Panc1 (cell line): Measurements from ENCODE around the gene FHIT. TPM values are rescaled to one million over a fixed set of nuclear protein-coding genes. Genes with fewer than 3 reads are reported as not detected.

ENCODE experiments used
- ATAC-seq: fragments of 200-7000 bp; cut with Tn5 transposase; 2 replicates; pipeline ENCODE4 v1.9.1; 2020; ENCODE audit warnings: mild to moderate bottlenecking, moderate library complexity
- BruUV-seq: library from RNA; stranded (reverse); fragments of 400-500 nt; replicated peaks from 2 replicates; lab custom pipeline; 2021; lab: Mats Ljungman, UMichigan
- CTCF ChIA-PET: fragments of 300-600 bp; sonication (Branson Sonifier 250); formaldehyde crosslinking; loops from one replicate; lab custom pipeline; 2022; ENCODE audit warnings: antibody characterized with exemption; lab: Charles Lee
- POLR2A ChIA-PET: fragments of 300-600 bp; sonication (Branson Sonifier 250); formaldehyde crosslinking; loops from one replicate; lab custom pipeline; 2022; ENCODE audit warnings: antibody characterized with exemption; lab: Charles Lee
- DNase-seq: peaks from one replicate; pipeline ENCODE4 v3.0.0-alpha.2; 2010; ENCODE audit warnings: low read depth, low spot score
- H3K27ac ChIP-seq: 2 replicates; pipeline ENCODE4 v1.5.1; 2011; ENCODE audit warnings: mild to moderate bottlenecking, low read length, inconsistent platforms
- H3K27me3 ChIP-seq: fragments of 200-500 bp; sonication (Bioruptor generic); 2 replicates; pipeline ENCODE4 v1.6.0; 2014; ENCODE audit warnings: low read length, inconsistent platforms; ENCODE audit not compliant: control insufficient read depth, insufficient read depth
- H3K36me3 ChIP-seq: fragments of 200-500 bp; sonication (Bioruptor generic); 2 replicates; pipeline ENCODE4 v1.5.1; 2014; ENCODE audit warnings: inconsistent platforms, mild to moderate bottlenecking, low read length, moderate library complexity; ENCODE audit not compliant: control insufficient read depth, insufficient read depth
- H3K4me1 ChIP-seq: 2 replicates; pipeline ENCODE4 v1.5.1; 2011; ENCODE audit warnings: inconsistent platforms, mild to moderate bottlenecking, low read length, moderate library complexity; ENCODE audit not compliant: control insufficient read depth, insufficient read depth
- H3K4me3 ChIP-seq, 2 experiments: 2 replicates each; pipeline ENCODE4 v1.5.1; 2011 to 2012; ENCODE audit warnings: low read depth in 2 of 2, low read length in 2 of 2, mild to moderate bottlenecking in 2 of 2, inconsistent platforms in 1 of 2, moderate library complexity in 1 of 2
- H3K9me3 ChIP-seq: fragments of 200-500 bp; sonication (Bioruptor generic); 2 replicates; pipeline ENCODE4 v1.5.1; 2014; ENCODE audit warnings: low read depth, mild to moderate bottlenecking, inconsistent platforms, low read length, moderate library complexity; ENCODE audit not compliant: control insufficient read depth, insufficient read depth
- POLR2AphosphoS5 ChIP-seq: IDR thresholded peaks from 2 replicates; pipeline ENCODE4 v1.6.1; 2012; ENCODE audit warnings: mild to moderate bottlenecking, low read depth, low read length, moderate library complexity
- SIN3A ChIP-seq: IDR thresholded peaks from 2 replicates; pipeline ENCODE4 v1.6.1; 2012; ENCODE audit warnings: low read depth, mild to moderate bottlenecking, low read length, moderate library complexity, borderline replicate concordance; ENCODE audit not compliant: insufficient read depth
- TCF7L2 ChIP-seq: IDR thresholded peaks from 2 replicates; pipeline ENCODE4 v1.6.1; 2011; ENCODE audit warnings: mild to moderate bottlenecking, low read depth, low read length, inconsistent platforms
- in situ Hi-C: cut with HindIII; loops from 2 replicates; pipeline ENCODE4 v1.10.0; 2016; ENCODE audit warnings: low sequenced_read_pairs, low pct_unique_long_range_greater_than_20kb
- intact Hi-C: fragments of 100-400 bp; cut with micrococcal nuclease; formaldehyde crosslinking; loops from one replicate; pipeline ENCODE4 v1.10.0; 2022; ENCODE audit not compliant: unreplicated experiment
- total RNA-seq: library from RNA; stranded (reverse); gene quantifications from one replicate; pipeline ENCODE4 v1.2.1, GENCODE V29; 2021; ENCODE audit not compliant: unreplicated experiment
- TF ChIP-seq, protein P1 (sequence below), 2 experiments: IDR thresholded peaks; 2 replicates each; pipeline ENCODE4 v1.6.1; 2011 to 2012; ENCODE audit warnings: low read depth in 2 of 2, control low read depth in 1 of 2, low read length in 1 of 2, mild to moderate bottlenecking in 1 of 2, moderate library complexity in 1 of 2; ENCODE audit not compliant: insufficient read depth in 1 of 2
- TF ChIP-seq, protein P2 (sequence below): fragments of 450-650 bp; IDR thresholded peaks from 2 replicates; pipeline ENCODE4 v1.5.1; 2017; ENCODE audit warnings: mild to moderate bottlenecking

FHIT gene
- total RNA-seq, 1 experiment from 2014 or later: 2.2 TPM

DNA sequence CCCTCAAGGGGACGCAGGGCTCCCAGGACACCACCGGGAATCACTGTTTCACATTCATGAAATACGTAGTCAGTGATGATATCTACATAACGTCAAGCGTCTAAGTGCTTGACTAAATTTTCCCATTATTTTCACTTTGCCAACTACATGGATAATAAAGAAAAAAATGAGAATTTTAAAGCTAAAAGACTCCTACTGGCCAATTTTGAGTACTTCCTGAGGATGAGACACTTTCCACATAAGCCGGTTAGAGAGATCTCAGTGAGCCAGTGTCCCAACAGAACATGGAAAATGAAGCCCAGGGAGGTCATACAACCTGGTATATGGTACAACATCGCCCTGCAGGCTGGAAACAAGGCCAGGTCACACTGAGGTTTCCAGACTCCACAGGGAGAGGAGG lies 928.1 kb downstream of the FHIT start:
- Histone ChIP-seq H3K4me1 (no peaks in the 10 kb centered on the region), H3K4me3 (no peak overlapping the region), H3K27me3 (no peaks in the 10 kb centered on the region), H3K9me3 (no peaks in the 10 kb centered on the region), H3K27ac (no peak overlapping the region), H3K36me3 (no peaks in the 10 kb centered on the region)
- ATAC-seq: no peak
- TF ChIP-seq, protein P1, sequence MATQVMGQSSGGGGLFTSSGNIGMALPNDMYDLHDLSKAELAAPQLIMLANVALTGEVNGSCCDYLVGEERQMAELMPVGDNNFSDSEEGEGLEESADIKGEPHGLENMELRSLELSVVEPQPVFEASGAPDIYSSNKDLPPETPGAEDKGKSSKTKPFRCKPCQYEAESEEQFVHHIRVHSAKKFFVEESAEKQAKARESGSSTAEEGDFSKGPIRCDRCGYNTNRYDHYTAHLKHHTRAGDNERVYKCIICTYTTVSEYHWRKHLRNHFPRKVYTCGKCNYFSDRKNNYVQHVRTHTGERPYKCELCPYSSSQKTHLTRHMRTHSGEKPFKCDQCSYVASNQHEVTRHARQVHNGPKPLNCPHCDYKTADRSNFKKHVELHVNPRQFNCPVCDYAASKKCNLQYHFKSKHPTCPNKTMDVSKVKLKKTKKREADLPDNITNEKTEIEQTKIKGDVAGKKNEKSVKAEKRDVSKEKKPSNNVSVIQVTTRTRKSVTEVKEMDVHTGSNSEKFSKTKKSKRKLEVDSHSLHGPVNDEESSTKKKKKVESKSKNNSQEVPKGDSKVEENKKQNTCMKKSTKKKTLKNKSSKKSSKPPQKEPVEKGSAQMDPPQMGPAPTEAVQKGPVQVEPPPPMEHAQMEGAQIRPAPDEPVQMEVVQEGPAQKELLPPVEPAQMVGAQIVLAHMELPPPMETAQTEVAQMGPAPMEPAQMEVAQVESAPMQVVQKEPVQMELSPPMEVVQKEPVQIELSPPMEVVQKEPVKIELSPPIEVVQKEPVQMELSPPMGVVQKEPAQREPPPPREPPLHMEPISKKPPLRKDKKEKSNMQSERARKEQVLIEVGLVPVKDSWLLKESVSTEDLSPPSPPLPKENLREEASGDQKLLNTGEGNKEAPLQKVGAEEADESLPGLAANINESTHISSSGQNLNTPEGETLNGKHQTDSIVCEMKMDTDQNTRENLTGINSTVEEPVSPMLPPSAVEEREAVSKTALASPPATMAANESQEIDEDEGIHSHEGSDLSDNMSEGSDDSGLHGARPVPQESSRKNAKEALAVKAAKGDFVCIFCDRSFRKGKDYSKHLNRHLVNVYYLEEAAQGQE (IDR thresholded peaks at IDR 0.05; ENCODE audit: insufficient read depth in 1 of 2, low read depth in 2 of 2, low read length in 1 of 2): no peak
- TF ChIP-seq TCF7L2 (no peak), SIN3A (no peak), POLR2AphosphoS5 (no peak)
- TF ChIP-seq, protein P2, sequence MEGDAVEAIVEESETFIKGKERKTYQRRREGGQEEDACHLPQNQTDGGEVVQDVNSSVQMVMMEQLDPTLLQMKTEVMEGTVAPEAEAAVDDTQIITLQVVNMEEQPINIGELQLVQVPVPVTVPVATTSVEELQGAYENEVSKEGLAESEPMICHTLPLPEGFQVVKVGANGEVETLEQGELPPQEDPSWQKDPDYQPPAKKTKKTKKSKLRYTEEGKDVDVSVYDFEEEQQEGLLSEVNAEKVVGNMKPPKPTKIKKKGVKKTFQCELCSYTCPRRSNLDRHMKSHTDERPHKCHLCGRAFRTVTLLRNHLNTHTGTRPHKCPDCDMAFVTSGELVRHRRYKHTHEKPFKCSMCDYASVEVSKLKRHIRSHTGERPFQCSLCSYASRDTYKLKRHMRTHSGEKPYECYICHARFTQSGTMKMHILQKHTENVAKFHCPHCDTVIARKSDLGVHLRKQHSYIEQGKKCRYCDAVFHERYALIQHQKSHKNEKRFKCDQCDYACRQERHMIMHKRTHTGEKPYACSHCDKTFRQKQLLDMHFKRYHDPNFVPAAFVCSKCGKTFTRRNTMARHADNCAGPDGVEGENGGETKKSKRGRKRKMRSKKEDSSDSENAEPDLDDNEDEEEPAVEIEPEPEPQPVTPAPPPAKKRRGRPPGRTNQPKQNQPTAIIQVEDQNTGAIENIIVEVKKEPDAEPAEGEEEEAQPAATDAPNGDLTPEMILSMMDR: no peak
- in situ Hi-C loops (no loop called here), intact Hi-C loops (no loop called here)
- ChIA-PET POLR2A (no interaction called here), CTCF (no interaction called here)
- DNase-seq: no peak
- no TSS peak for BruUV-seq

DNA sequence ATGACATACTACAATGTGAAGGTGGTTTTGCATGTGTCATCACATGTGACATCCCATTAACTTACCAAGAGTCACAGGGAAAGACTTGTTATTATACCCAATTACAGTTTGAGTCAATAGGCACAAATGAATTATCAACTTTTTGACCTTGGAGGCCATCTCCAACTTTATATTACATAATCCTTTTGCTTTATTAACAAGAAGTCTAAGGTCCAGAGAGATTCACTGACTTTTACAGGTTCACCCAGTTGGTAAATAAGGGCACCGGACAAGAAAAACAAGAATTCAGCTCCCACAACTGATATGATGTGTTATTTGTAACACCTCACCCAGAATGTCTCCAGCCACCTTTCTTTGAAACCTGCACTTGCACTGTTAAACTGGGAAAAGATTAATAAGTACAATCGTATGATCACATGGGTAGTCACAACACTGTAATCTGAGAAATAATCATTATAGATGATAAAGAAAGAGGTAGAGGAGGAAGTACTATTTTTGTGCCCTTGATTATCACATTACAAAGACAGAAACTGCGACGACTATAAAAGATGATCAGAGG lies 928.9 kb downstream of the FHIT start:
- intact Hi-C loops: no loop called here
- no peaks in the 10 kb centered on the region for H3K9me3 ChIP-seq
- H3K4me1 ChIP-seq: no peaks in the 10 kb centered on the region
- H3K27me3 ChIP-seq: no peaks in the 10 kb centered on the region
- ATAC-seq: no peak
- H3K27ac ChIP-seq: no peak overlapping the region
- no peak for DNase-seq
- POLR2A ChIA-PET: no interaction called here
- BruUV-seq: no TSS peak
- in situ Hi-C loops: no loop called here
- H3K36me3 ChIP-seq: no peaks in the 10 kb centered on the region
- TF ChIP-seq TCF7L2: no peak
- TF ChIP-seq, protein P1 (IDR thresholded peaks at IDR 0.05; ENCODE audit: insufficient read depth in 1 of 2, low read depth in 2 of 2, low read length in 1 of 2): no peak
- TF ChIP-seq POLR2AphosphoS5: no peak
- TF ChIP-seq, protein P2: no peak
- TF ChIP-seq SIN3A: no peak
- CTCF ChIA-PET: no interaction called here
- no peak overlapping the region for H3K4me3 ChIP-seq
